GM19463 (cell line): ENCODE results near the gene CHD3.
"Not testable (repeated sequence)": the region's sequence is repeated elsewhere in the genome, so short reads cannot be mapped to it uniquely, and the experiment has no call there.

Experiments
- ATAC-seq: cut with Tn5 transposase; IDR thresholded peaks from one replicate; pipeline ENCODE4 v1.9.1; 2021; ENCODE audit warnings: mild to moderate bottlenecking, moderate library complexity; ENCODE audit not compliant: unreplicated experiment

CHD3 gene

DNA sequence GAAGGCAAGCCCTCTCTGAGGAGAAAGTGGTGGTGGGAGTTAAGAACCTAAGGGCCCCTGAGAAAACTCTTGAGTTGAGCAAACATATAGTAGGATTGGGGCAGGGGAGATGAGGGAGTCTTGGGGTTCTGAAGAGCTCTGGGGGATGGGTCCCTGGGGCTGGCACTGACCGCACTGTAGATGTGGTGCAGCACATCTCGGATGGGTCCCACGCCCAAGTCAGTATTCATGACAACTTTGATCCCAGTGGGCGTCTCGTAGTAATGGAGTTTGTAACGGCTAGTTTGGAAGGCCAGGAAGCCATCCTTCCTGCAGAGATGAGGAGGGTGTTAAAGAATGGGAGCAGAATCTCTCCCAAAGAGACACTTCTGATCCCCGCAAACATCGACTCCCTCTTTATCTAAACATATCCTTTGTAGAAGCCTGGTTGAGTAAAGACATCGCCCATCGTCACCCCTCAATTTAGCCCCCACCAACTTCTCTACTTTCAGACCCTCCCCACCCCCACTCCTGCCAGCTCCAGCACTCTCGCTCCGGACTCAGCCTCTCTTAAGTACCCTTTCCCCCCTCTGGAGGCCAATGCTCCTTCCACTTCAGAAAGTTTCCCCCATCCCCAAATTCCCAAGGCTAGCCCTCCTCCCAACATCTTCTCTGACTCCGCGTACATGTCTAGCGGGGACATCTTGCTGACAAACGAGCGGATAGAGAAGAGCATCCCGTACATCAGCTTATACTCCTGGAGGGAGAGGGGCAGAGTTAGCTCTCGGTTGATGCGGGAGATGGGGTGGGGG lies 42.4 kb downstream of the CHD3 start:
- ATAC-seq = no peak

DNA sequence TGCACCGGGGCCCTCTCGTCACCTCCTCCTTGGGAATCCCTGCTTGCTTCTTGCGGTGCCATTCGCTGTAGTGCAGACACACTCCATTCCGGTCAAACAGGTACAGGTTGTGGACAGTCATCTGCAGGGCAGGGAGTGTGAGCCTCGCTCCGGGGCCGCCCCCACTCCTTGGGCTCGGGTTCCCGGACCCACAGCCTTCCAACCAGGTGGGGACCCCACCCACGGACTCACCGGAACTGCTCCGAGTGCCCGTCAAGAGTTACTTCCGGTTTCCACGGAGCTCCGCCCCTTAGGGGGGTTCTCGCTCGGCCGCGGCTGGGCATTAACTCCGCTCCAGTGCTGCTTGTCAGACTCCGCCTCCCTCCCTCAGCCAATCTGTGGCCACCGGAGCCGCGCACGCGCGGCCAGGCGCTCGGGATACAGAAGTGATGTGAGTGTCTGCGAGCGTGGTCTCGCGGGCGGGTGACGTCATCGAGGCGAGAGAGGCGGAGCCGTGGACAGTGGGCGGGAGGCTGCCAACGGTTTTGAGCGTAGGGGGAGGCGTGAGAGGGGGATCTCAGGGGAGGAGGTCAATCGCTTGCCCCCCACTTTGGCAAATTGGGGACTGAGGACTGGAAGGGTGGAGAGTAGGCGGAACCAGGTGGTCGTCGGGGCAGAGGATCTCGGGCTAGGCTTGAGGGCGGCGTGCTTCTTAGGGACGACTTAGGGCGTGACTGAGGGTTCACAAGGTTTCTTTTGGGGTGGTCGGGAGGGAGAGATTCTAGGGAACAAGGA lies 43.3 kb downstream of the CHD3 start, which contains the start of the genes CNTROB and TRAPPC1:
Gene CNTROB (plus strand): TSS at position 498 of the 774 bp plus-strand sequence. CDS start 874 bp downstream, outside the sequence.
Gene TRAPPC1 (minus strand): TSS at position 238 of the 774 bp plus-strand sequence. CDS start 117 bp downstream, at position 121.
- peak; percentile 96 for ATAC-seq

DNA sequence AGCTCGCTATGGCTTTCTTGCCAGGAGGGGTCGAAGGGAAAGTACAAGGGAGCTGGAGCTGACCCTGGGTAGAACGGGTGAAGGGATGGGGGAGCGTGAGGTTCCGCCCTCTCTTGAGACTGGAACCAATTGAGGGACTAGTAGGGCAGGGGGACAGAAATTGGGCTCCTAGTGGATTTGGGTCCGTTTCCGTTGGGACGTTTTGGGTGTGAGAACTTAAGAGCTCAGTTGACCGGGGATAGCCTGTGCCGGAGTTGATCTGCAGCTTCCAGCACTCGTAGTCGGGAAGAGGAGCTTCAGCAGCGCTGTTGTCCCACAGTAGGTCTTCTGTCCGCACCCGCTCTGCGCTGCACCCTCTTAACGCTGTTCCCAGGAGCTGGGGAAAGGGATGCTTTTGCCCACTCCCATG lies 43.9 kb downstream of the CHD3 start:
- no peak for ATAC-seq

DNA sequence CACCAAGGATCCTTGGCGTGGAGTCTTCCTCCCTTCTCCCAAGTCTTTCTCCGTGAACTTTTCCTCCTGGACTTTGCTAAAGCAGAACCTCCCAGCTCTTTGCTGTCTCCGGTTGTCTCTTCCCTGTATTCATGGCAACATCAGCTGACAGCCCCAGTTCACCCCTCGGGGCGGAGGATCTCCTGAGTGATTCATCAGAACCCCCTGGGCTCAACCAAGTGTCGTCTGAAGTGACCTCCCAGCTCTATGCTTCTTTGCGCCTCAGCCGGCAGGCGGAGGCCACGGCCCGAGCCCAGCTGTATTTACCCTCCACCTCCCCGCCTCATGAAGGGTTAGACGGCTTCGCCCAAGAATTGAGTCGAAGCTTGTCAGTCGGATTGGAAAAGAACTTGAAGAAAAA lies 44.4 kb downstream of the CHD3 start:
- ATAC-seq = no peak

DNA sequence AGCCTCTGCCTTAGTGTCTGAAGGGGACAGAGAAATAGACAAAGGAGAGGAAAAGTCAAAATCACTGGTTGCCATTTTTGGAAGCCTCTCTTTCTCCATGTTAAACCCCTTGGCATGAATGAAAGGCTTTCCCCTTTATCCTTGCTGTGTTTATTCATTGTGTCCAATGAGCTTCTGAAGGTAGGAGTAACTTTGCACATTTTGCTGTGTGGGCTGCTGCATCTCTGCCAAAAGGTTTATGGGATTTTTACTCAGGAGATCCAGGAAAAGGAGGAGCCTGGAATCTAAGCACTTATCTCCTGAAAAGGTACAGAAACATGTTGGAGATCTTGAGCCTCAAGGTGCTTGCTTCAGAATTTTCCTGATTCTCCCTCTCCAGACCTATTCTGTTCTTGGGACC lies 47.3 kb downstream of the CHD3 start:
- no peak for ATAC-seq

DNA sequence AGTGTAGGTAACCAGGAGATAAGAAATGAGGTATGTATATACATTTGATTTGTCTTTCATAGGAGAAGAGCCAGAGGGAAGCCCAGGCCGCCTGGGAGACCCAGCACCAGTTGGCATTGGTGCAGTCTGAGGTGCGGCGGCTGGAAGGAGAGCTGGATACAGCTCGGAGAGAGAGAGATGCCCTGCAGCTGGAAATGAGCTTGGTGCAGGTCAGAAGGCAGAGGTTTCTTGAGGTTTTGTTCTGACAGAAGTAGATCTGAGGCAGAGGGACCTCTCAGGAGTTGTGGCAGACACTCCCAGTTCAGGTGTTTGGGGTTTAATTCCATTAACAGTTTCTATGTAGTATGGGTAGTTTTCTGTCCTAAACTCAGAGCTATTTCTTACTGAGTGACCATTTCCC lies 51.4 kb downstream of the CHD3 start:
- no peak for ATAC-seq

DNA sequence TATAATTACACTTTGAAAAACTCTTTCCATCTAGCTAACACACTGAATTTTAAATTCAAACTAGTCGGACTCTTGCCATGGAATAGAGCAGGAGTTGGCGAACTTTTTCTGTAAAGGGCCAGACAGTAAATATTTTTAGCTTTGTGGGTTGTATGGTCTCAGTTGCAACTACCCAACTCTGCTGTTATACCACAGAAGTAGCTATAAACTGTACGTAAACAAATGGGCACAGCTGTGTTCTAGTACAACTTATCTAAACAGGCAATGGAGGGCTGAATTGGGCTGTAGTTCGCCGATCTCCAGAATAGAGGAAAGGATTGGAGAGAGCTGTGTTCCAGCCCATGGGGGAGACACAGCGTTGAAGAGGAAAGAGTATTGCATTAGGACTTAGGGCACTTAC lies 52.2 kb downstream of the CHD3 start:
- ATAC-seq = no peak

DNA sequence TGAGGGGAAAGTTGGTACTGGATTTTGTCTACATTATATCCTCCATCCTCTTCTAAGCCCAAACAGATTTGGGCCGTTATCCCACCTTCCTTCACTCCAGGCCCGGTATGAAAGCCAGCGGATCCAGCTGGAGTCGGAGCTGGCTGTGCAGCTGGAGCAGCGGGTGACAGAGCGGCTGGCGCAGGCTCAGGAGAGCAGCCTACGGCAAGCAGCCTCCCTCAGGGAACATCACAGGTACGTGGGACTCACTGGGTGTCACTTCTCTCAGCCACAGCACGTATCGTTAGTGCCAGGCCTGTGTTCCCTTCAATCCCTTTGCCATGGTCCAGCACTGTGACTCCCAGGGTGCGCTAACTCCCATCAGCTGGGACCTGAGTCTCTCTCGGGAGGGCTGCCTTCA lies 54.7 kb downstream of the CHD3 start:
- ATAC-seq = no peak

DNA sequence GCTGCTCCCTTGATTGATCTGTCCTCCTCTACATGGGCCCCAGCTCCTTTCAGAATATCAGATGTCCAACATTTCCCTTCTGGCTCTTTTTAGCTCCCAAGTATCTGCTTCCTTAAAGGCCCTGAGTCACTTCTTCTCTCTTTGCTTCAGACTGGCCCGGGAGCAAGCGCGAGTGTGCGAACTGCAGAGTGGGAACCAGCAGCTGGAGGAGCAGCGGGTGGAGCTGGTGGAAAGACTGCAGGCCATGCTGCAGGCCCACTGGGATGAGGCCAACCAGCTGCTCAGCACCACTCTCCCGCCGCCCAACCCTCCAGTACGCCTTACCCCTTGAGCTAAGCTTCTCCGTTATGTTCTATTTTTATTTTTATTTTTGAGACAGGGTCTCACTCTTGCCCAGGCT lies 55.7 kb downstream of the CHD3 start:
- ATAC-seq = no peak

DNA sequence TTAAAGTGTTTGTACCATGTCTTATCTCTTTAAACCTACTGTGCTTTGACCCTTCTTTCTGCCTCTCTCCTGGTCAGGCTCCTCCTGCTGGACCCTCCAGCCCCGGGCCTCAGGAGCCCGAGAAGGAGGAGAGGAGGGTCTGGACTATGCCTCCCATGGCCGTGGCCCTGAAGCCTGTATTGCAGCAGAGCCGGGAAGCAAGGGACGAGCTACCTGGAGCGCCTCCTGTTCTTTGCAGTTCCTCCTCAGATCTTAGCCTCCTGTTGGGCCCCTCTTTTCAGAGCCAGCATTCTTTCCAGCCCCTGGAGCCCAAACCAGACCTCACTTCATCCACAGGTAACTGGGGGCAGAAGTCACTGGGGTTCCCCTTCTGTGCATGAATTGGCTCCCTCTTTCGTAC lies 57.1 kb downstream of the CHD3 start:
- ATAC-seq = no peak

DNA sequence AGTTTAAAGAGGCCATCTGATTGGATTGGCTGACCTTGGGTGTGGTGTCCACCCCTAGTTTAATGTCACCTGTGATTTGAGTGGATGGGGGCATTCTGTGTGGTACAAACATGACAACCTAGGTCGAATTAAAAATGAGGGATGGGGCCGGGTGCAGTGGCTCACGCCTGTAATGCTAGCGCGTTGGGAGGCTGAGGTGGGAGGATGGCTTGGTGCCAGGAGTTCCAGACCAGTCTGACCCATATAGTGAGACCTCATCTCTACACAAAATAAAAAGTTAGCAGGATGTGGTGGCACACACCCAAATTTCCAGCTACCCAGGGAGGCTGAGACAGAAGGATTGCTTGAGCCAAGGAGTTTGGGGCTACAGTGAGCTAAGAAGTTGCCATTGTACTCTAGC lies 57.9 kb downstream of the CHD3 start:
- no peak for ATAC-seq

DNA sequence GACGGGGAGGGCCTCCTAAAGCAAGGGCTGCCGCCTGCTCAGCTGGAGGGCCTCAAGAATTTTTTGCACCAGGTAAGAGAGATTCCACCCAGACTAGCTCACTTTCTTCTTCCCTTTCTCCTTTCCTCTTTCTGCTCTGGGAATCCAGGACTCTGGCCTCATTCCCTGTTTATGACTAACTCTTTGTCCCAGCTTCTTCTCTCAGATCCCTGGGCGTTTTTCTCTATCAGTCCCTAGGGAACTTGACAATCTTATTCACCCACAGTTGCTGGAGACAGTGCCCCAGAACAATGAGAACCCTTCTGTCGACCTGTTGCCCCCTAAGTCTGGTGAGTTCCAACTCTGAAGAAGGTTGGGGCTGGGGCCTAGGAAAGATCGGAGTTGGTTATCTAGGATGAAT lies 59.1 kb downstream of the CHD3 start:
- no peak for ATAC-seq

DNA sequence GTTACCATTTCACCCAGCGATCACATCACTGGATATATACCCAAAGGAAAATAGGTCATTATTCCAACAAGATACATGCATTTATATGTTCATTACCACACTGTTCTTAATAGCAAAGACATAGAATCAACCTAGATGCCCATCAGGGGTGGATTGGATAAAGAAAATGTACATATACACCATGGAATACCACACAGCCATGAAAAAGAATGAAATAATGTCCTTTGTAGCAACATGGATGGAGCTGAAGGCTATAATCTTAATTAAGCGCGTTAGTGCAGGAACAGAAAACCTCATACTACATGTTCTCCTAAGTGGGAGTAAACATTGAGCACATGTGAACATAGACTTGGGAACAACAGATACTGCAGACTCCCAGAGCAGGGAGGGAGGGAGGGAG lies 62.0 kb downstream of the CHD3 start:
- ATAC-seq = no peak

DNA sequence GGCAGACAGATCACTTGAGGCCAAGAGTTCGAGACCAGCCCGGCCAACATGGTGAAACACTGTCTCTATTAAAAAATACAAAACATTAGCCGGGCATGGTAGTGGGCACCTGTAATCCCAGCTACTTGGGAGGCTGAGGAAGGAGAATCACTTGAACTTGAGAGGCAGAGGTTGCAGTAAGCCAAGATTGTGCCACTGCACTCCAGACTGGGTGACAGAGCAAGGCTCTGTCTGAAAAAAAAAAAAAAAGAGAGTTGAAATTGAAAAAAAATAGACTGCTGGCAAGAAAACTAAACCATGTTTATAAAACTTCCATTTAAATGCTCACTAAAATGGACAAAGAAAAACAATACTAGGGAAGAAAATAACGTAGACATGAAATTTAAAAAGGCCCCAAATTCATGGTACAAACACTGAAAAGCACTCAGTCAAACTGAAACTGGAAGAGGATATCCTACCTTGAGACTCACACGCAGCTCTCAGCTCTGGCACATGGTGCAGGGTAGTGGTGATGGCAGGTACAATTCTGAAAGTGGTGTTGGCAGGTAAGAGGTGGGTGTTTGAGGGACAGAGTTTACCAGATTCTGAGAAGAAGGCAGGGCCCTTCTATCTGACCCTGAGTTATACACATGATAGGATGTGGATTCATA lies 62.7 kb downstream of the CHD3 start:
- no peak for ATAC-seq

DNA sequence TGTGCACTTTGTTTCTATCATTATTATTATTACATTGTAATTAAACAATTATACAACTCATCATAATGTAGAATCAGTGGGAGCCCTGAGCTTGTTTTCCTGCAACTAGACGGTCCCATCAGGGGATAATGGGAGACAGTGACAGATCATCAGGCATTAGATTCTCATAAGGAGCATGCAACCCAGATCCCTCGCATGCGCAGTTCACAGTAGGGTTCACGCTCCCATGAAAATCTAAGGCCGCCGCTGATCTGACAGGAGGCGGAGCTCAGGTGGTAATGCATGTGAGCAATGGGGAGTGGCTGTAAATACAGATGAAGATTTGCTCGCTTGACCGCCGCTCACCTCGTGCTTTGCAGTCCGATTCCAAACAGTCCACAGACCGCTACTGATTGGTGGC lies 64.7 kb downstream of the CHD3 start:
- not testable (repeated sequence) for ATAC-seq

DNA sequence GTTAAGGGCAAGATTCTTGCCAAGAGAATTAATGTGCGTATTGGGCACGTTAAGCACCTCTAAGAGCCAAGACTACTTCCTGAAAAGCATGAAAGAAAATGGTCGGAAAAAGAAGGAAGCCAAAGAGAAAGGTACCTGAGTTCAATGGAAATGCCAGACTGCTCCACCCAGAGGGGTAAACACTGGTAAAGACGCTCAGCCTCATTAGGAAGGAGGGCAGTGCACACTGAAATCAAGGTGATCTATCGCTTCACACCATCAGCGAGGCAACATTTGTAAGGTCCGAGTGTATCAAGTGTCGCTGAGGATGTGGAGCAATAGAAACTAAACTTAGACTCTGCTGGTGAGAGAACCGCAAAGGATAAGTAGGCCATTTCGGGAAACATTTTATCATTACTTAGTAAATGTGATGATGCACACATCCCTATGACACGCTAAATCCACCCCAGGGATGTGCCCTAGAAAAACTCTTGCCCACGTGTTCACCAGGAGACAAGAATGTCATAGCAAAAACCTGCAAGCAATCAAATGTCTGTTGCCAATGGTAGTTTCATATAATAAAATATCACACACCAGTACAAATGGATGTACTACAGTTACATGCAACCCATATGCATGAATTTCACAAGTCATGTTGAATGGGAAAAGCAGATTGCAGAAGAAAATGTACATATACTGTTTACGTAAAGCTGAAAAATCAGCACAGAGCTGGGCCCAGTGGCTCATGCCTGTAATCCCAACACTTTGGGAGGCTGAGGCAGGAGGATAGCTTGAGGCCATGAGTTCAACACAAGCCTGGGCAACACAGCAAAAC lies 67.0 kb downstream of the CHD3 start:
- no peak for ATAC-seq

DNA sequence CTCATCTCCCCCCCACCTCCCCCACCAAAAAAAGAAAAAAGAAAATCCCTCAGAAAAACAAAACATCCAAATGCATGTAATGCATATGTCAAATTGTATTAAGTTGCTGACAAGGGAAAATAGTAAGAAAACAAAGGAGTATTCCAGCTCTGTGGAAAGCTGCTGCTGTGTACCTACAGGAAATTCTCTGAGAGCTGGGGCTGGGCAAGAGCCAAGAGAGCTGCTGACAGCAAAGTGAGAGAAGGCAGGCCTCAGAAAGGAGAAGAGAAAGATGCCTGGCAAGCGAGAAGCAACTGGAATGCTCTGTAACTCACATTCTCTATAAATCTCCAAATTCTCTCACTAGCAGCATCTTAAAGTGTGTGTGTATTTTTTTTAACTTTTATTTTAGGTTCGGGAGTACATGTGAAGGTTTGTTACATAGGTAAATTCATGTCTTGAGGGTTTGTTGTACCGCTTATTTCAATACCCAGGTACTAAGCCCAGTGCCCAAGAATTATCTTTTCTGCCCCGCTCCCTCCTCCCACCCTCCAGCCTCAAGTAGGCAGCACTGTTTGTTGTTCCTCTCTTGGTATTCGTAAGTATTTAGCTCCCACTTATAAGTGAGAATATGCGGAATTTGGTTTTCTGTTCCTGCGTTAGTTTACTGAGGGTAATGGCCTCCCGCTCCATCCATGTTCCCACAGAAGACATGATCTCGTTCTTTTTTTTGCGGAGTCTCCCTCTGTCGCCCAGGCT lies 67.8 kb downstream of the CHD3 start:
- no peak for ATAC-seq

DNA sequence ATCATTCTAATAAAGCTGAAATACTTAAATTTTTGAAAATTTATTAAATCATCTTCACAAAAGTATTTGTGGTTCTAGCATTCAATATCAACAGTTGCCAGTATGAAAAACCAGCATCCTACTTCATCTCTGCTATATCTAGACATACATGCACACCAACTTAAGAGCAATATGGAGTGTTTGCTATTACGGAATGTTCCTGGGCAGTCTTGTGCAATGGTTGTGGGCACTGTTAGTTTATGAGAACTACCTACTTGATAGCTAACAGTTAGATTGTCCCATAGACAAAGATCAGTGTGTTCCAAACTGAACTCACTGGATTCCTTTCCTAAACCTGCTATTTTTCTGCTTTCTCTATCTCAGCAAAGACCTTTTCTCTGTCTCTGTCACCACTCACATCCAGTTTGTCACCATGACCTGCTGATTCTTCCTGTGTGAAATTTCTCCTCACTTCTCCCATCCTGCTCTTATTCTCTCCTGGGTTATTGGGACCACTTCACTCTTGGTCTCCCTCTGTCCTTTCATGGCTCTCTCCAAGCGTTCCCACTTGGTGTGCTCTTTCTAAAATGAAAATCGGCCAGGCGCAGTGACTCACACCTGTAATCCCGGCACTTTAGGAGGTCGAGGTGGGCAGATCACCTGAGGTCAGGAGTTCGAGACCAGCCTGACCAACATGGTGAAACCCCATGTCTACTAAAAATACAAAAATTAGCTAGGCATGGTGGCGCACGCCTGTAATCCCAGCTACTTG lies 71.1 kb downstream of the CHD3 start:
- no peak for ATAC-seq

DNA sequence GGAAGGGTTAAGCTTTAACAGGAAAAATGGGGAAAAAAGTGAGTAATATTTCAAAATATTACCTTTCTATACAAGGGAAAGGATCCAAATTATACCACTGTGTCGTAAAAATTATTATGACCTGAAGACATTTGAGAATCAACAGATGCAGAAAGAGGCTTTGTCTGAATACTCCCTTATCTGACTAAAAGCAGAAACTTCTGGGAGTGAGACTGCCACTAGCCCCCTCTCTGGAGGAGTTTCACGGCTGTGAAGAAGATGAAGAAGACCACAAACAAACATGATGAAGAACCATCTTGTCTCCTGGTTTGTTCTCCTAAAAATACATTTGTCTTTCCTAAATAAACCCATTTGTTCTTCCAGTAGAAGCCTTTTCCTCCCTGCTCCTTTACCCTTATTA lies 72.8 kb downstream of the CHD3 start:
- ATAC-seq = no peak
